ENCODE data around the gene RAB39B.

The RAB39B gene

GRCh38 chrX:155211208-155211607 is 53.1 kb downstream of the RAB39B start:
- TF ChIP-seq POLR2AphosphoS5 (IDR thresholded peaks at IDR 0.05; ENCODE audit: low read depth, low read length) (no peak), FOXP2 (optimal IDR thresholded peaks at IDR 0.05; ENCODE audit: borderline replicate concordance, extremely low read depth, extremely low read length, insufficient read depth) (no peak), REST (IDR thresholded peaks at IDR 0.05; ENCODE audit: insufficient read depth in 1 of 2, low read depth in 2 of 2, low read length in 2 of 2) (no peak), TAF1 (IDR thresholded peaks at IDR 0.05; ENCODE audit: borderline replicate concordance, insufficient read depth, low read length) (no peak), SIN3A (IDR thresholded peaks at IDR 0.05; ENCODE audit: borderline replicate concordance, insufficient read depth, low read length) (no peak)

Data from PFSK-1 (cell line).